Kidney capillary endothelial cell (primary cell): ENCODE measurements around the gene HLA-DPA1.

Experiments used
- DNase-seq: peaks from one replicate; pipeline ENCODE4 v3.0.0-alpha.2; 2018; ENCODE audit warnings: low spot score

The HLA-DPA1 gene

GRCh38 chr6:33017694-33018353, 55.6 kb downstream of the HLA-DPA1 start:
- no peak for DNase-seq

GRCh38 chr6:33017018-33017417, 56.4 kb downstream of the HLA-DPA1 start:
- no peak for DNase-seq

- no peak for DNase-seq
Observed at GRCh38 chr6:33015798-33016197, 57.7 kb downstream of the HLA-DPA1 start.

- DNase-seq, result peak; percentile 77
Observed at GRCh38 chr6:33014841-33015634, 58.4 kb downstream of the HLA-DPA1 start.
